ENCODE measurements around the gene NIPSNAP3A. TPM values are rescaled to one million over a fixed set of nuclear protein-coding genes. Genes with fewer than 3 reads are reported as not detected.

Gene NIPSNAP3A
- total RNA-seq, 1 donor from 2014 or later: 8.3 TPM

DNA sequence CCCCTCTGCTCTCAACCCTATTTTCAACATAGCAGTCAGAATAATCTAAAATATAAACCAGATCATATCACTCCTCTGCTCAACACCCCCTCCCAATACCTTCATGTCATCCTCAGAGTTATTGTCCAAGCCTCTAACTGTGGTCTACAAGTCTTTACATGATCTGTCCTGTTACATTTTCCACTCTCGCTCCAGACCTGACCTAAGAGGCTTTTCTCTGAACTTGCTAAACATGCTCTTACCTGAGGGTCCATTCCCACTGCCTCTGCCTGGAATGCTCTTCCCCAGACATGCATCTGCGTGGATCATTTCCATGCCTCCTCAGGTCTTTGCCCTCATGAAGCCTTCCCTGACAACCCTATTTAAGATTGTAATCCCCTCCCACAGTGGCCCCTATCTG is 28.5 kb downstream of the NIPSNAP3A start:
- intact Hi-C loops (cut with micrococcal nuclease): no loop called here
- no peak for DNase-seq (ENCODE audit: low spot score)
- H3K4me3 Mint-ChIP-seq: no peak overlapping the region
- no peaks in the 10 kb centered on the region for H3K9me3 Mint-ChIP-seq
- H3K27me3 Mint-ChIP-seq (ENCODE audit: insufficient read depth): peaks cover 2% of the 10 kb centered on the region
- H3K36me3 Mint-ChIP-seq (ENCODE audit: low read depth): no peaks in the 10 kb centered on the region
- no peaks in the 10 kb centered on the region for H3K4me1 Mint-ChIP-seq (ENCODE audit: low read depth)
- no peak overlapping the region for H3K27ac Mint-ChIP-seq

DNA sequence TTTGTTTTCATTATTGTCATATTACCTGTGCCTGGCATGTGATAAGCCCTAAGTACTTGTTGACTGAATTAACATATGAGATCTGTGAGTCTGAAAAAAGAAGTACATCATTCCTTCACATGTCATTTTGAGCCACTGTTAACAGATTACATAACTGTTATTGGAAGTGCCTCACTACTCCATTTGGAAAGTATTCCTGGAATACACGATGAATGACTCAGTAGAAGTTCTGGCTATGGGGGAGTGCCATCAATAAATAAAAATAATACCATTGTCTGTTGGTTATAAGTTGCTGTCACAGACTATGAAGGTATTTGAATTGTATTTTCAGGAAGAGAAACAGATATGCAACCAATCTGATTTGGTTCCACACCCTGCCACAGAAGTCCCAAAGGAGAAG is 29.3 kb downstream of the NIPSNAP3A start:
- no peaks in the 10 kb centered on the region for H3K4me1 Mint-ChIP-seq (ENCODE audit: low read depth)
- peaks cover 1% of the 10 kb centered on the region for H3K27me3 Mint-ChIP-seq (ENCODE audit: insufficient read depth)
- intact Hi-C loops (cut with micrococcal nuclease): no loop called here
- H3K9me3 Mint-ChIP-seq: no peaks in the 10 kb centered on the region
- H3K36me3 Mint-ChIP-seq (ENCODE audit: low read depth): no peaks in the 10 kb centered on the region
- H3K4me3 Mint-ChIP-seq: no peak overlapping the region
- H3K27ac Mint-ChIP-seq: no peak overlapping the region
- no peak for DNase-seq (ENCODE audit: low spot score)

DNA sequence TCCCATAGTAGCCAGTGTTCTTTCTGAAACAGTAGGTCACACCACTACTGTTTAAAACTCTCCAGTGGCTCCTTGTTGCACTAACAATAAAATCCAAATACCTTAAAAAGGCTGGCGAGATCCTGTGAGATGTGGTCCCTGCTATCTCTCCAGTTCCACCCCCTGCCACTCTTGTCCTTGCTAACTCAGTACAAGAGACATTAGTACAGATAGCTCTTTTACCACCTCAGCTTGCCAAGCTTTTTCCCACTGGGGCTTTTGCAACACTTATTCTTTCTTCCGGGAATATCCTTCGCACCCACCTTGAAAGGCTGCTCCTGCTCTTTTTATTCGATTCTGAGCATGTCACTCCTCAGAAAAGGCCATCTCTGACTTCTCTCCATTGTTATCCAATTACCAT is 31.3 kb downstream of the NIPSNAP3A start:
- Mint-ChIP-seq H3K4me3 (no peak overlapping the region), H3K27me3 (ENCODE audit: insufficient read depth) (no peaks in the 10 kb centered on the region), H3K4me1 (ENCODE audit: low read depth) (no peaks in the 10 kb centered on the region)

DNA sequence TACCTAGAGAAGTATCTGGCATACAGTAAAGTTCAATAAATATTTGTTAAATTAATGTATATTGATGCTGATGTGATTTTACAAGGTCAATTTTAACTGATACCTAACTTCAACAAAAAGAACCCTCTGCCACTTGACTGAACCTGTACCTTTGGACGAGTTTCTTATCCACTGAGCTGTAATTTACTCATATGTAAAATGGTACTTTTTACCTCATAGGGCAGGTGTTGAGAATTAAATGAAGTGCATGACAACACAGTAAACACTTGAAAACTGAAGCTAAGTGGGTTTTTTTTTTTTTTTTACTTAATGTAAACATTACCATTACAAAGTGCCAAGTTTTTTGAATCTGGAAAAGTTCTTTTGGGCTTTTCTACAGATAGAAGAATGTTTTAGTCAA is 31.9 kb downstream of the NIPSNAP3A start:
- Mint-ChIP-seq H3K27me3 (ENCODE audit: insufficient read depth) (no peaks in the 10 kb centered on the region), H3K27ac (no peak overlapping the region), H3K4me1 (ENCODE audit: low read depth) (no peaks in the 10 kb centered on the region), H3K4me3 (no peak overlapping the region), H3K9me3 (no peaks in the 10 kb centered on the region), H3K36me3 (ENCODE audit: low read depth) (no peaks in the 10 kb centered on the region)
- intact Hi-C loops (cut with micrococcal nuclease): no loop called here
- DNase-seq (ENCODE audit: low spot score): no peak

More for the DNA sequence above, 31.3 kb downstream of the NIPSNAP3A start:
- no peak overlapping the region for H3K27ac Mint-ChIP-seq
- intact Hi-C loops (cut with micrococcal nuclease): no loop called here
- no peaks in the 10 kb centered on the region for H3K36me3 Mint-ChIP-seq (ENCODE audit: low read depth)
- H3K9me3 Mint-ChIP-seq: no peaks in the 10 kb centered on the region
- no peak for DNase-seq (ENCODE audit: low spot score)

DNA sequence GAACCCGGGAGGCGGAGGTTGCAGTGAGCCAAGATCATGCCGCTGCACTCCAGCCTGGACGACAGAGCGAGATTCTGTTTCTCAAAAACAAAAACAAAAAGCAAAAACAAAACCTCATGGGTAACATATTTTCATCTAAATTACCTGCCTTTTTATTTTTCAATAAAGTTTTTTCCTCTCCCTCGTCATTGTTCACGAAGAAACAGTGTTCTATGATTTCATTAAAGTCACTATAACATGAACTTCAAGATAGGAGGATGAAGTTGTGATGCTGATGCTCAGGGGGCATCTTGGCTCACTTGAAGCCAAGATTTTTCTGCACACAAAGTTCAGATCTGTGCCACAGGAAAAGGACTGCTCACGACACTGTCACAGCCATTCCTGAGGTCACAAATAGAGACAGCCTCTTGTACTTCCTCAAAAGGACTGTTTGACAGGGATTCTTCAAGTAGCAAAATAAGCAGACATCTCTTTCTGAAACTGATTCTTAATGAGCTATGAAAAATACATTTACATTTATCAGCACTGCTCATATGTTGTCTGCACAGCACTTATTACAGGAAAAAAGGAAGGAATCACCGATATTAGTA is 32.6 kb downstream of the NIPSNAP3A start:
- H3K4me1 Mint-ChIP-seq (ENCODE audit: low read depth): no peaks in the 10 kb centered on the region
- intact Hi-C loops (cut with micrococcal nuclease): loop anchor here (2.0 kb wide), 1 partner anchor 635 kb away; no protein-coding TSS in a partner anchor
- no peaks in the 10 kb centered on the region for H3K36me3 Mint-ChIP-seq (ENCODE audit: low read depth)

DNA sequence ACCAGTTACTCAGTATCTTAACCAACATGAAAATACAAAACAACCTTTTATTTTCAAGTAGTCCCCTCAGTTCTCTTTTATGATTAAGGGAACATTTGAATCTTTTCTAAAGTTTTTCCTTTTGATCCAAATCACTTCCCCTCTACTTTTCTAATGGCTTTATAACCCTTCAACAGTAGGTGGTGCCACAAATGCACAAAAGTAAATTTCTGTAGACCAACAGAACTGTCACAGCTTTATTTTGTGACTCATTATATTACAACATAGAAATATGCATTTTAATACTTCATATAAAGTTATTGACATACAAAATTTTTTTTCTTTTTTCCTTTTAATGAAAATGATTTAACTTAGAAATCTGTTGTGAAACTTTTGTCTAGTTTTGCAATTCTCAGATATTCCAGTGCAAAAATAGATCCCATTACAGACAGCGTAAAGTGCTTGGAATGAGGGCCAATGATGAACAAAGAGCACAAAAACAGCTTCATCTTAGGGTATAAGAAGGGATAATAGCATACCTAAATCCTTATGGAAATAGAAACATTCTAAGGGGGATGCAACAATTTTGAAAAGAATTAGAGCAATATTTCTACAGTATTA is 33.4 kb downstream of the NIPSNAP3A start:
- no peak overlapping the region for H3K27ac Mint-ChIP-seq
- no peak overlapping the region for H3K4me3 Mint-ChIP-seq
- intact Hi-C loops (cut with micrococcal nuclease): loop anchor here (1.0 to 2.0 kb wide), 2 partner anchors 376 to 634 kb away; no protein-coding TSS in a partner anchor
- no peaks in the 10 kb centered on the region for H3K27me3 Mint-ChIP-seq (ENCODE audit: insufficient read depth)
- no peaks in the 10 kb centered on the region for H3K9me3 Mint-ChIP-seq
- DNase-seq (ENCODE audit: low spot score): no peak
- no peaks in the 10 kb centered on the region for H3K4me1 Mint-ChIP-seq (ENCODE audit: low read depth)
- no peaks in the 10 kb centered on the region for H3K36me3 Mint-ChIP-seq (ENCODE audit: low read depth)

More for the DNA sequence above, 32.6 kb downstream of the NIPSNAP3A start:
- Mint-ChIP-seq H3K4me3 (no peak overlapping the region), H3K27ac (no peak overlapping the region), H3K9me3 (no peaks in the 10 kb centered on the region), H3K27me3 (ENCODE audit: insufficient read depth) (no peaks in the 10 kb centered on the region)
- DNase-seq (ENCODE audit: low spot score): no peak

DNA sequence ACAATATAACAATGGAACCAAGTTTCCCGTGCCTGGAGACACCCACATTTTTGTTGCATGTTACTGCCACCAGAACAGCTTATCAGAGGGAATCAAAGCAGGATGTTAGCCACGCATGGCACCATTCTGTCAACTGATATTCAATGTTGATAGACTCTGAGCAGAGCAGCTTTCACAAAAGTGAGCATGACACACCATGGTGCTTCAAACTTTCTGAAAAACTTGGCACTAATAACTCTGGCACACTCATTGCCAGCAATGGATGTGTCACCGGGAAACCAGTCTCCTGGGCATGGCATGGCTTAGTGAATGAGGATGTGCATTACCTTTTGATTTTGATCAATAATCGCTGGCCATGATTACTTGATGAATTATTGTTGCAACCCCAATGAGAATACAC is 36.1 kb downstream of the NIPSNAP3A start:
- Mint-ChIP-seq H3K36me3 (ENCODE audit: low read depth) (no peaks in the 10 kb centered on the region), H3K4me3 (no peak overlapping the region), H3K4me1 (ENCODE audit: low read depth) (no peaks in the 10 kb centered on the region), H3K9me3 (no peaks in the 10 kb centered on the region), H3K27ac (no peak overlapping the region), H3K27me3 (ENCODE audit: insufficient read depth) (no peaks in the 10 kb centered on the region)
- DNase-seq (ENCODE audit: low spot score): no peak
- intact Hi-C loops (cut with micrococcal nuclease): no loop called here

DNA sequence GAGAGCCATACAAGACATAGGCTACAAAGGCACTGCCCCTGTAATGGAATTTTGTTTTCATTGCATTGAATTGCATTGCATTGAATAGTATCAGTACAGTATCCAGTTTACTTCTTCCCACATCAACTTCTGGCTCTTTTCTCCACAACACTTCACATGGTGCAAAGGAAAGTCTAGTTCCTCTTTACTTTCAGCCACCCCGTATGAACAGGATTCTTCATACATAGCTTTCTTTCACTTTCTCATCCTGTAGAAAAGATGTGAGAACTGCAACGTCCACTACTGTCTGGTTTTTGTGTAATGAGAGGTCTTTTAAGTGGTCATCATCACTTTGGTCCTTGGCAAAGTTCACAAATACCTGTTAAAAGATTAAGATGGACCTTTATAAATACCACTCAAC is 36.6 kb downstream of the NIPSNAP3A start:
- H3K36me3 Mint-ChIP-seq (ENCODE audit: low read depth): no peaks in the 10 kb centered on the region
- H3K9me3 Mint-ChIP-seq: no peaks in the 10 kb centered on the region
- intact Hi-C loops (cut with micrococcal nuclease): no loop called here

DNA sequence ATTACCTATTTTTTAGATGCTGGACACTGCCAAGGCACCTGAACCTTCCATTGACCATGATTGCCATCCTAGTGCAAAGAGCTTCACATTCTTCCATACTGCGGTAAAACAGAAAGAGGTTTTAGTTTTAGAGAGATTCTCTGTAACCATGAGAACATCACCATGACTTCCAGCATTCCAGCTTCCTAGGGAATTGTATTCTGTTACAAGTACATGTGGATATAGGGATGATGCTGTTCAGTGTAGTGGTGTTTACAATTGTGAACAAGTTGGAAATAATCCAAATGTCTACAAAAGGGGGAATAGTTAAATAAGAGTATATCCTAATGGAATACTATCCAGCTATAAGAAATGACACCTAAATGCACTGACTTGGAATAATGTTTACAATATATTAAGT is 38.8 kb downstream of the NIPSNAP3A start:
- H3K9me3 Mint-ChIP-seq: no peaks in the 10 kb centered on the region
- DNase-seq (ENCODE audit: low spot score): no peak
- no peaks in the 10 kb centered on the region for H3K27me3 Mint-ChIP-seq (ENCODE audit: insufficient read depth)
- no peaks in the 10 kb centered on the region for H3K4me1 Mint-ChIP-seq (ENCODE audit: low read depth)
- intact Hi-C loops (cut with micrococcal nuclease): no loop called here
- no peak overlapping the region for H3K4me3 Mint-ChIP-seq
- no peak overlapping the region for H3K27ac Mint-ChIP-seq
- H3K36me3 Mint-ChIP-seq (ENCODE audit: low read depth): no peaks in the 10 kb centered on the region

More for the DNA sequence above, 36.6 kb downstream of the NIPSNAP3A start:
- H3K4me3 Mint-ChIP-seq: no peak overlapping the region
- DNase-seq (ENCODE audit: low spot score): no peak
- no peaks in the 10 kb centered on the region for H3K27me3 Mint-ChIP-seq (ENCODE audit: insufficient read depth)
- no peak overlapping the region for H3K27ac Mint-ChIP-seq
- no peaks in the 10 kb centered on the region for H3K4me1 Mint-ChIP-seq (ENCODE audit: low read depth)

DNA sequence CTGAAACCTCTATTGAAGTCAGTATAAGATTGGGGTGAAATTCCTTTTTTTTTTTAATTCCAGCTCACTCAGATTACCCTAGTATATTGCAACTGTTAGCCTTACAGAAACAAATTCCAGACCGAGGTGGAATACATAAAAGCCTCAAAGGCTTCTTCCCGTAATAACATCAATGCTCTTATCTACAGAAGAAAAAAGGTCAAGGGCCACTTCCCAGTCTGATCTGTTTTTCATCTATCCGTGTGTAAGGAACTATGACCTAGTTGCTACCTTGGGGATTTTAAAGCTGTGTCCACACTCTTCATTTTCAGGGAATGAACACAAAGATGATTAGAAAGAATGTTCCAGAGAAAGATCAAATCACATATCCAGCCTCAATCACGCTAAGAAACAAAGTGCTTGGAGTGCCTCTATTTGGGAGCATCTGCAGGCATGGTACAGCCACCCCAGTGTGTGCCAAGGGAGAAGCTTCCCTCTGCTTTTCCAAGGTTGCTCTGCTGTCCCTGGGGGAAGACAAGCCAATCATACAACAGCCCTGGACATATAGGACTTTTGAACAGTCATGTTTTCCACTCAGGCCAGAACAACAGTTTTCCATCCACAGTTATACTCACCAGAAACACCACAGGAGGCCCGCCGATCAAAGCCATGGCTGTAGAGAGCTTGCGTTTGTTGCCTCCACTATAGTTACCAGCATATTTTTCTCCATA is 40.0 kb downstream of the NIPSNAP3A start:
- Mint-ChIP-seq H3K9me3 (no peaks in the 10 kb centered on the region), H3K4me3 (no peak overlapping the region), H3K27me3 (ENCODE audit: insufficient read depth) (no peaks in the 10 kb centered on the region), H3K27ac (no peak overlapping the region), H3K4me1 (ENCODE audit: low read depth) (no peaks in the 10 kb centered on the region), H3K36me3 (ENCODE audit: low read depth) (no peaks in the 10 kb centered on the region)
- no peak for DNase-seq (ENCODE audit: low spot score)
- intact Hi-C loops (cut with micrococcal nuclease): no loop called here

DNA sequence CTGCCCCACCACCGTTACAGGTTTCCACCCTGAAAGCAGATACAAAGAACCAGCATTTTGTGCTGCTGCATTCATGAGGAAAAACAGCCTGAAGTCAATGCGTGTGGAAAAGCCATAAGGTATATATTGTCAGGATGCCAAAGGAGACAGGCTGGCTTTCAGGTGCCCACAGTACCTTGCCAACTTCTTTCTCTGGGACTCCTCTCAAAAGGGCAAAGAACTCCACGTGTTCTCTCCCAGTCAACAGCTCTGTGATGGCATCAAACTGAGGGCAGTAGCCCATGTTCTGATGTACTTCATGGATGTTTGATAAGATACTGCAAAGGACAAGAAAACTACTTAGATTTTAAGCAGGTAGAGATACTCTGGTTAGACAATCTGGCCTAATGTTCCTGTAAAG is 40.8 kb downstream of the NIPSNAP3A start:
- intact Hi-C loops (cut with micrococcal nuclease): no loop called here
- H3K27me3 Mint-ChIP-seq (ENCODE audit: insufficient read depth): no peaks in the 10 kb centered on the region
- no peak overlapping the region for H3K27ac Mint-ChIP-seq
- no peak for DNase-seq (ENCODE audit: low spot score)
- H3K9me3 Mint-ChIP-seq: no peaks in the 10 kb centered on the region
- no peaks in the 10 kb centered on the region for H3K36me3 Mint-ChIP-seq (ENCODE audit: low read depth)
- no peaks in the 10 kb centered on the region for H3K4me1 Mint-ChIP-seq (ENCODE audit: low read depth)
- no peak overlapping the region for H3K4me3 Mint-ChIP-seq

DNA sequence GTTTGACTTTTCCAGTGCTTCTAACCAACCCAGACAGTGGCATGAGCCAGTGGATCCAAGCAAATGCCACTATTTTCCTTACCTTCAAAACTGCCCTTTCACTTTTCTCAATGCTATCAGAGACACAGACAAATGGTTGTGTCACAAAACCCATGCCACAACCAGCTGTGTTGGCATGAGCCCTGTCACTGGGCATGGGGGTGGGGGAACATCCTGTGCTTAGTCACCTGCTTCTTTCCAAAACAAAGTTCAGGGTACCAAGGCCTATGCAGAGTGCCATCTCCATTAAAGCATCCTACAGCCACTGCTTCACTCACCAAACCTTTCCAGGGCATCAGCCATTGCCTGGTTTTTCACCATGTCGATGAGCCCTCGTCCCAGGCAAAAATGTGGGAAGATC is 46.6 kb downstream of the NIPSNAP3A start:
- no peaks in the 10 kb centered on the region for H3K36me3 Mint-ChIP-seq (ENCODE audit: low read depth)

DNA sequence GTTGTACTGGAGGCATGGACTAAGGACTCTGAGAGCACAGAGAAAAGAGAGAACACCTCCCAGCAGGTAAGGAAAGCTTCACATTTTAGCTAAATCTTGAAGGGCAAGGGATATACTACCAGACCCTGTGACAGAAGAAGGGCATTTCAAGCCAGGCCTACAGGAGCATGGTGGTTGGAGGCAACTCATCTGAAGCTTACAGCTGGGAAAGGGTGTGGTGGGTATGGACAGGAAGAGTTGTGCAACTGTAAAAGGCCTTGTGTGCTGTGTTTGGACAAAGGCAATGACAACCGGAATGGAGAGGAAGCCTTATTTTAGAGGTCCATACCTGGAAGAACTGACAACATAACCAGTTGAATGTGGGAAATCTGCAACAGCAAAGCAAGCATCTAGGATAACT is 47.6 kb downstream of the NIPSNAP3A start:
- H3K4me1 Mint-ChIP-seq (ENCODE audit: low read depth): no peaks in the 10 kb centered on the region
- no peak overlapping the region for H3K27ac Mint-ChIP-seq
- H3K4me3 Mint-ChIP-seq: no peak overlapping the region
- no peaks in the 10 kb centered on the region for H3K36me3 Mint-ChIP-seq (ENCODE audit: low read depth)
- DNase-seq (ENCODE audit: low spot score): no peak
- no peaks in the 10 kb centered on the region for H3K9me3 Mint-ChIP-seq
- intact Hi-C loops (cut with micrococcal nuclease): no loop called here
- H3K27me3 Mint-ChIP-seq (ENCODE audit: insufficient read depth): no peaks in the 10 kb centered on the region

More for the DNA sequence above, 46.6 kb downstream of the NIPSNAP3A start:
- Mint-ChIP-seq H3K27me3 (ENCODE audit: insufficient read depth) (no peaks in the 10 kb centered on the region), H3K9me3 (no peaks in the 10 kb centered on the region), H3K4me1 (ENCODE audit: low read depth) (no peaks in the 10 kb centered on the region), H3K27ac (no peak overlapping the region), H3K4me3 (no peak overlapping the region)
- no peak for DNase-seq (ENCODE audit: low spot score)
- intact Hi-C loops (cut with micrococcal nuclease): no loop called here

All from activated T-helper 1 cell treated with anti-CD3 and anti-CD28 coated beads, Interleukin-12 subunit alpha, Interleukin-12 subunit beta, Interleukin-2, Interleukin-4 antibody, amounts not matched to agents 30 ng/mL and 10 ng/mL and 1 ng/mL, durations not matched to agents 14 hours and 24 hours and 36 hours (primary cell).